ENCODE results near the gene FHOD3. TPM values are rescaled to one million over a fixed set of nuclear protein-coding genes. Genes with fewer than 3 reads are reported as not detected.

The FHOD3 gene
- total and polyA plus RNA-seq, 2 of the 8 experiments (the other 6 are each of a cell fraction or from before 2014, with no cell fraction given): 9.7 to 10.5 TPM

GRCh38 chr18:36465276-36465675 is 167.8 kb downstream of the FHOD3 start (continued):
- no peak for TF ChIP-seq BRCA1 (IDR thresholded peaks at IDR 0.05; ENCODE audit: low read depth, low read length)
